ENCODE data around the gene SLC35D2.

Gene SLC35D2

GRCh38 chr9:96350866-96351265 is 32.6 kb downstream of the SLC35D2 start:
- no peak for TF ChIP-seq FOXP2 (optimal IDR thresholded peaks at IDR 0.05; ENCODE audit: borderline replicate concordance, extremely low read depth, extremely low read length, insufficient read depth)
- no peak for TF ChIP-seq REST (IDR thresholded peaks at IDR 0.05; ENCODE audit: insufficient read depth in 1 of 2, low read depth in 2 of 2, low read length in 2 of 2)
- no peak for TF ChIP-seq TAF1 (IDR thresholded peaks at IDR 0.05; ENCODE audit: borderline replicate concordance, insufficient read depth, low read length)
- TF ChIP-seq POLR2AphosphoS5 (IDR thresholded peaks at IDR 0.05; ENCODE audit: low read depth, low read length): no peak
- TF ChIP-seq SIN3A (IDR thresholded peaks at IDR 0.05; ENCODE audit: borderline replicate concordance, insufficient read depth, low read length): no peak

GRCh38 chr9:96348261-96348660 is 35.2 kb downstream of the SLC35D2 start:
- TF ChIP-seq REST (IDR thresholded peaks at IDR 0.05; ENCODE audit: insufficient read depth in 1 of 2, low read depth in 2 of 2, low read length in 2 of 2): no peak
- no peak for TF ChIP-seq POLR2AphosphoS5 (IDR thresholded peaks at IDR 0.05; ENCODE audit: low read depth, low read length)
- TF ChIP-seq SIN3A (IDR thresholded peaks at IDR 0.05; ENCODE audit: borderline replicate concordance, insufficient read depth, low read length): no peak
- no peak for TF ChIP-seq TAF1 (IDR thresholded peaks at IDR 0.05; ENCODE audit: borderline replicate concordance, insufficient read depth, low read length)
- no peak for TF ChIP-seq FOXP2 (optimal IDR thresholded peaks at IDR 0.05; ENCODE audit: borderline replicate concordance, extremely low read depth, extremely low read length, insufficient read depth)

GRCh38 chr9:96345551-96345950 is 38.0 kb downstream of the SLC35D2 start:
- TF ChIP-seq REST (IDR thresholded peaks at IDR 0.05; ENCODE audit: insufficient read depth in 1 of 2, low read depth in 2 of 2, low read length in 2 of 2) (no peak), POLR2AphosphoS5 (IDR thresholded peaks at IDR 0.05; ENCODE audit: low read depth, low read length) (no peak), TAF1 (IDR thresholded peaks at IDR 0.05; ENCODE audit: borderline replicate concordance, insufficient read depth, low read length) (no peak), SIN3A (IDR thresholded peaks at IDR 0.05; ENCODE audit: borderline replicate concordance, insufficient read depth, low read length) (no peak), FOXP2 (optimal IDR thresholded peaks at IDR 0.05; ENCODE audit: borderline replicate concordance, extremely low read depth, extremely low read length, insufficient read depth) (no peak)

- no peak for TF ChIP-seq POLR2AphosphoS5 (IDR thresholded peaks at IDR 0.05; ENCODE audit: low read depth, low read length)
- 0 out of 2 replicates have a peak, but pooled peaks have one; percentile 45 for TF ChIP-seq SIN3A (IDR thresholded peaks at IDR 0.05; ENCODE audit: borderline replicate concordance, insufficient read depth, low read length)
Observed at GRCh38 chr9:96344458-96345180, 38.9 kb downstream of the SLC35D2 start.

GRCh38 chr9:96343515-96344360 is 39.8 kb downstream of the SLC35D2 start:
- TF ChIP-seq REST (IDR thresholded peaks at IDR 0.05; ENCODE audit: insufficient read depth in 1 of 2, low read depth in 2 of 2, low read length in 2 of 2) (no peak), SIN3A (IDR thresholded peaks at IDR 0.05; ENCODE audit: borderline replicate concordance, insufficient read depth, low read length) (no peak), TAF1 (IDR thresholded peaks at IDR 0.05; ENCODE audit: borderline replicate concordance, insufficient read depth, low read length) (no peak), FOXP2 (optimal IDR thresholded peaks at IDR 0.05; ENCODE audit: borderline replicate concordance, extremely low read depth, extremely low read length, insufficient read depth) (no peak), POLR2AphosphoS5 (IDR thresholded peaks at IDR 0.05; ENCODE audit: low read depth, low read length) (no peak)

All from PFSK-1 (cell line).